SU-DHL-6 (cell line): ENCODE measurements around the gene SPAG4.

Experiments used
- H2AFZ ChIP-seq: fragments of 200-600 bp; sonication (generic); 2 replicates; pipeline ENCODE4 v1.6.1; 2014; ENCODE audit warnings: low read depth, mild to moderate bottlenecking, moderate library complexity, mixed read lengths, antibody characterized with exemption, low read length; ENCODE audit not compliant: severe bottlenecking
- H3F3A ChIP-seq: fragments of 200-600 bp; shearing (Covaris generic); 2 replicates; pipeline ENCODE4 v1.6.0; 2016; ENCODE audit warnings: antibody characterized with exemption, mild to moderate bottlenecking; ENCODE audit not compliant: insufficient read depth
- H3K27ac ChIP-seq: fragments of 200-600 bp; sonication (generic); 2 replicates; pipeline ENCODE4 v1.5.1; 2016; ENCODE audit warnings: low read depth, mild to moderate bottlenecking, low read length, moderate library complexity, mixed read lengths
- H3K27me3 ChIP-seq: fragments of 200-600 bp; sonication (generic), shearing (Covaris generic); 2 replicates; pipeline ENCODE4 v1.6.0; 2014; ENCODE audit warnings: mild to moderate bottlenecking, low read length
- H3K36me3 ChIP-seq: fragments of 200-600 bp; sonication (generic); 2 replicates; pipeline ENCODE4 v1.6.1; 2014; ENCODE audit warnings: mild to moderate bottlenecking, low read length, mixed read lengths
- H3K4me2 ChIP-seq: fragments of 300-600, 200-600 bp; shearing (Covaris generic), sonication (generic); 2 replicates; pipeline ENCODE4 v1.6.0; 2014; ENCODE audit warnings: low read length, low read depth, mild to moderate bottlenecking; ENCODE audit not compliant: poor library complexity, severe bottlenecking
- H3K4me3 ChIP-seq: fragments of 200-600 bp; sonication (generic); 2 replicates; pipeline ENCODE4 v1.5.1; 2014; ENCODE audit warnings: antibody characterized with exemption, low read length, mild to moderate bottlenecking, mixed read lengths; ENCODE audit not compliant: insufficient read depth, poor library complexity, severe bottlenecking
- H3K79me2 ChIP-seq: fragments of 200-600 bp; sonication (generic); 2 replicates; pipeline ENCODE4 v1.6.1; 2014; ENCODE audit warnings: mild to moderate bottlenecking, low read length, moderate library complexity; ENCODE audit not compliant: insufficient read depth
- H3K9ac ChIP-seq: fragments of 200-600 bp; sonication (generic); 2 replicates; pipeline ENCODE4 v1.7.0; 2014; ENCODE audit warnings: mild to moderate bottlenecking, low read length
- H3K9me2 ChIP-seq: fragments of 200-600 bp; sonication (generic); replicated peaks from 2 replicates; pipeline ENCODE4 v1.6.1; 2014; ENCODE audit warnings: low read length; ENCODE audit not compliant: insufficient read depth
- H3K9me3 ChIP-seq: fragments of 200-600 bp; sonication (generic); 2 replicates; pipeline ENCODE4 v1.6.1; 2014; ENCODE audit warnings: low read length, mixed read lengths; ENCODE audit not compliant: insufficient read depth
- H4K20me1 ChIP-seq: fragments of 200-600 bp; sonication (generic); 2 replicates; pipeline ENCODE4 v1.6.1; 2014; ENCODE audit warnings: low read depth, mild to moderate bottlenecking, antibody characterized with exemption, low read length, moderate library complexity, mixed read lengths
- CTCF ChIP-seq: fragments of 200-600 bp; sonication (generic); IDR thresholded peaks from one replicate; pipeline ENCODE4 v1.5.1; 2017; ENCODE audit warnings: antibody characterized with exemption, mild to moderate bottlenecking, low read length, moderate library complexity; ENCODE audit not compliant: insufficient read depth, poor library complexity, severe bottlenecking
- EZH2phosphoT487 ChIP-seq: fragments of 200-600 bp; sonication (generic), shearing (Covaris generic); conservative IDR thresholded peaks from 2 replicates; pipeline ENCODE4 v1.6.1; 2018; ENCODE audit warnings: mild to moderate bottlenecking, antibody characterized with exemption, low read length, moderate library complexity, mixed read lengths

SPAG4 gene

DNA sequence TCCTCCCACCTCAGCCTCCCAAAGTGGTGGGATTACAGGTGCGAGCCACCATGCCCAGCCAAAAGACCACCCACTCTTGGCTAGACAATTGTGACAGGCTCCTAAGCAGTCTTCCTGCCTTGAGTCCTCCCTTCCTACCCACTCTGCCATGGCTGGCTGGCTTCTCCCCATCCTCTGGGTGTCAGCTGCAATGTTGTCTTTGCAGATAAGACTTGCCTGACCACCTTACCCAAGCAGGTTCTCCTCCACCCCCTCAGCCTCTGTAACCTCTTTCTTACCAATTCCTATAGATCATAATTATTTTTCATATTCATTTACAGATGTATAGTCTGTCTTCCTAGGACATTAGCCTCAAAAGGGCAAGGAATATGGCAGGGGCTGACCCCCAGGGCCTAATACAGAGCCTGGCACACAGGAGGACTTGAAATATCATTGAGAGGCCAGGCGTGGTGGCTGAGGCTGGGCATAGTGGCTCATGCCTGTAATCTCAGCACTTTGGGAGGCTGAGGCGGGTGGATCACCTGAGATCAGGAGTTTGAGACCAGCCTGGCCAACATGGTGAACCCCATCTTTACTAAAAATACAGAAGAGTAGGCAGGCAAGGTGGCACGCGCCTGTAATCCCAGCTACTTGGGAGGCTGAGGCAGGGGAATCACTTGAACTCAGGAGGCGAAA lies 28.7 kb upstream of the SPAG4 start:
- Histone ChIP-seq H3K36me3 (no peaks in the 10 kb centered on the region), H3K9me2 (no peaks in the 10 kb centered on the region), H3K4me3 (no peak overlapping the region), H3K9ac (no peak overlapping the region), H3K9me3 (no peaks in the 10 kb centered on the region), H3K27ac (no peak overlapping the region), H3K27me3 (no peaks in the 10 kb centered on the region), H3K4me2 (no peak overlapping the region), H3K79me2 (no peaks in the 10 kb centered on the region), H3F3A (no peaks in the 10 kb centered on the region), H4K20me1 (no peaks in the 10 kb centered on the region), H2AFZ (no peak overlapping the region)
- TF ChIP-seq EZH2phosphoT487, result no peak
- no peak for TF ChIP-seq CTCF

DNA sequence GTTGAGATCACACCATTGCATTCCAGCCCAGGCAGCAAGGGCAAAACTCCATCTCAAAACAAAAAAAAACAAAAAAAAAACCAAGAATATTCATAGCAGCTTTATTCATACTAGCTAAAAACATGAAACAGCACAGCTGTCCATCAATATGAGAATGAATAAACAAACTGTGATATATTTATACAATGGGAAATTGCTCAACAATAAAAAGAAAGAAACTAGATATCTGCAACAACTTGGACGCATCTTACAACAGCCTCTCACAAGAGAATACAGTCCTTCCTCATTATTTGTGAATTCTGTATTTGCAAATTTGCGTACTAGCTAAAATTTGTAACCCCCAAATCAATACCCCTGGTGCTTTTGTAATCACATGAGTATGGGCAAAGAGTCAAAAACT lies 28.2 kb upstream of the SPAG4 start:
- Histone ChIP-seq H3K9me3 (no peaks in the 10 kb centered on the region), H3K9ac (no peak overlapping the region), H3F3A (no peaks in the 10 kb centered on the region), H3K4me3 (no peak overlapping the region), H3K9me2 (no peaks in the 10 kb centered on the region), H3K79me2 (no peaks in the 10 kb centered on the region), H3K4me2 (no peak overlapping the region), H2AFZ (no peak overlapping the region), H3K27me3 (no peaks in the 10 kb centered on the region), H4K20me1 (no peaks in the 10 kb centered on the region), H3K36me3 (no peaks in the 10 kb centered on the region), H3K27ac (no peak overlapping the region)
- TF ChIP-seq EZH2phosphoT487 (no peak), CTCF (no peak)

DNA sequence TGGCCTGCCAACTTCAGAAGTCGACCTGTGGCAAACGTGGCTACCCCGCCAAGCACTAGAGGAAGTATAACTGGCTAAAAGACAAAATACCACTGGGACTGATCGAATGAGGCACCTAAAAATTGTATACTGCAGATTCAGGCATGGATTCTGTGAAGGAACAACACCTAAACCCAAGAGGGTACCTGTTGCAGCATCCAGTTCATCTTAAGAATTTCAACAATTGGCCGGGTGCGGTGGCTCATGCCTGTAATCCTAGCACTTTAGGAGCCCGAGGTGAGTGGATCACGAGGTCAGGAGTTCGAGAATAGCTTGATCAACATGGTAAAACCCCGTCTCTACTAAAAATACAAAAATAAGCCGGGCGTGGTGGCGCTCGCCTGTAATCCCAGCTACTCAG lies 27.2 kb upstream of the SPAG4 start:
- H3K4me2 ChIP-seq, result no peak overlapping the region
- no peaks in the 10 kb centered on the region for H4K20me1 ChIP-seq
- H2AFZ ChIP-seq, result no peak overlapping the region
- H3K4me3 ChIP-seq, result no peak overlapping the region
- no peaks in the 10 kb centered on the region for H3K27me3 ChIP-seq
- H3K9me3 ChIP-seq, result no peaks in the 10 kb centered on the region
- H3K9ac ChIP-seq, result no peak overlapping the region
- H3K36me3 ChIP-seq, result no peaks in the 10 kb centered on the region
- TF ChIP-seq EZH2phosphoT487 (no peak), CTCF (no peak)
- H3K9me2 ChIP-seq, result no peaks in the 10 kb centered on the region
- no peak overlapping the region for H3K27ac ChIP-seq
- H3K79me2 ChIP-seq, result no peaks in the 10 kb centered on the region
- H3F3A ChIP-seq, result no peaks in the 10 kb centered on the region
